Activated T-cell treated with anti-CD3 and anti-CD28 coated beads, Interleukin-2, amount 50 U/mL, for 48 hours (primary cell): ENCODE results near the gene CSK.

ENCODE experiments used
- DNase-seq, 2 experiments: peaks; one replicate each; pipeline ENCODE4 v3.0.0-alpha.2; 2020

Gene CSK

DNA sequence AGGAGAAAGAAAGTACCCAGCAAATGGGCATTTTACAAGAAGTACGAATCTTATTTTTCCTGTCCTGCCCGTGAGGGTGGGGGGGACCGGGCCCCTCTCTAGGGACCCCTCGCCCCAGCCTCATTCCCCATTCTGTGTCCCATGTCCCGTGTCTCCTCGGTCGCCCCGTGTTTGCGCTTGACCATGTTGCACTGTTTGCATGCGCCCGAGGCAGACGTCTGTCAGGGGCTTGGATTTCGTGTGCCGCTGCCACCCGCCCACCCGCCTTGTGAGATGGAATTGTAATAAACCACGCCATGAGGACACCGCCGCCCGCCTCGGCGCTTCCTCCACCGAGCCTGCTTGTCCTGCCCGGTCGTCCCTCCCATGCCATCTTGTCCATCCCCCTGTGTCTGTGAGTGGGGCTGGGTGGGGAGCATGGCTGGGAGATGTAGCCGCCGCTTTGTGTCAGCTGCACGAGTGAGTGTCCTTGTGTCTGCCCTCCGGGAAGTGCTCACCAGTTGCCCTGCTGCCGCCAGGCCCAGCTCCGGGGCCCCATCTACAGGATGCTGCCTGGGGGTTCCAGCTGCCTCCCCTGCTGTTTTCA, 21.1 kb downstream of the CSK start:
- DNase-seq, result no peak

DNA sequence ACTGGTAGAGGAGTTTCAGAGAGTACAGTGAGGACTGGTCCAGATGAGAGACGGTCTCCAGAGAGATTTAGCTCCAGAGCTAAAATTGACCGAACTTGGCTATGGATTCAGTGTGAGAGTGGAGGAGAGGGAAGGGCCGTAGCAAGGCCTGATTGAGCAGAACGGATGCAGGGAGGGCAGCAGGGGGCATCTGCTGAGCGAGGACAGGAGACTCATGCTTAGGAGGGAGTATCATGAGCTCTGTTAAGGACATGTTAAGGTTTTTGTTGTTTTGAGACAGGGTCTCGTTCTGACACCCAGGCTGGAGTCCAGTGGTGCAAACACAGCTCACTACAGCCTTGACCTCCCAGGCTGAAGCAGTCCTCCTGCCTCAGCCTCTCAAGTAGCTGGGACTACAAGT, 23.1 kb downstream of the CSK start:
- DNase-seq, result no peak

GRCh38 chr15:74807282-74807681, 25.4 kb downstream of the CSK start:
- no peak for DNase-seq

DNA sequence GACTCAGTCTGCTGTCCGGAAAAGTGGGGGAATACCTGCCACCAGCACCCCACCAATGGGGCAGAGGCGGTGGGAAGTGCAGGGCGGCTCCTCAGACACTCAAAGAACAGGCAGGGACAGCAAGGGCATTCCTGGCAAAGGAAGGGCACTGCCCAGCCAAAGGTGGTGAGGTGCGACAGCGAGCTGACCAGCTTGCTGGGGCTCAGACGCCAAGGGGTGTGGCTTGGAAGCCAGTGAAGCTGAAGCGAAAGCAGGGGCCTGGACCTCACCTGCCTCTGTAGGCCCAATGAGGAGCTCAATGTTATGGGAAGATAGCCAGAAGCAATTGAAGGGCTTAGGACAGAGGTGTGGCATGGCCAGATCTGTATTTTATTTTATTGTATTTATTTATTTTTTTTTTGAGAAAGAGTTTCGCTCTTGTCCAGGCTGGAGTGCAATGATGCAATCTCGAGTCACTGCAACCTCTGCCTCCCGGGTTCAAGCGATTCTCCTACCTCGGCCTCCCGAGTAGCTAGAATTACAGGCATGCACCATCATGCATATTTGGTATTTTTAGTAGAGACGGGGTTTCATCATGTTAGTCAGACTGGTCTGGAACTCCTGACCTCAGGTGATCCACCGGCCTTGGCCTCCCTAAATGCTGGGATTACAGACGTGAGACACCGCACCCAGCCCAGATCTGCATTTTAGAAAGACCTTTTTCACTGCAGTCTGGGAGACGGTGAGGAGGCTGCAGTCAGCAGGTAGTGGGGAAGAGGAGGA, 26.4 kb downstream of the CSK start:
- no peak for DNase-seq

DNA sequence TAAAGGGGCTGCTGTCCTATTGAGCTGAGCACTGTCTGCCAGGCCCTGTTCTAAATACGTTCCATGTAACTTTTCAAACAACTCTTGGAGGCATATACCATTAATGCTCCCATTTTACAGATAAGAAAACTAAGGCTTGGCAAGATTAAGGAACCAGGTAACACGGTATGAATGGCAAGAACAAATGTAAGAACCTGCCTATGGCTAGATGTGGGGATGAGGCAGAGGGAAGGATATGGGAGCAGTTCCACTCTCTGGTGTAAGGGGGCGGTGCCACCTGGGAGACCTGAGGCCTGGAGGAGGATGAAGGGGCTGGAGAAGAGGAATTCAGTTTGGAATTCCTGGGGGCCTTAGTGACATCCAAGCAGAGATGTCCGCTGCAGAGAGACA, 27.0 kb downstream of the CSK start:
- no peak for DNase-seq

GRCh38 chr15:74809242-74809641, 27.4 kb downstream of the CSK start:
- DNase-seq, result no peak

DNA sequence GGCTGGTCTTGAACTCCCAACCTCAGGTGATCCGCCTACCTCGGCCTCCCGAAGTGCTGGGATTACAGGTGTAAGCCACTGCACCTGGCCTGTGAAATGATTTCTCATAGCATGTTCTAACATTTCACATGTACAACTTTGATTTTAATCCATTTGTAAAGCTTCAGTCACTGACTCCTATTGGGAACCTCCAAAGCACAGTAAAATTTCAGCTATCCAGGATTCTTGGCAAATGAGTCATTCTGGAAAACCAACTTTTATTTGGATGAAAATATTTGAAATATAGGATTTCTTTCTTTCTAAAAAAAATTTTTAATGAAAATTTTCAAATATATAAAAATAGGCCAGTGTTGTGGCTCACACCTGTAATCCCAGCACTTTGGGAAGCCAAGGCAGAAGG, 28.1 kb downstream of the CSK start:
- no peak for DNase-seq

DNA sequence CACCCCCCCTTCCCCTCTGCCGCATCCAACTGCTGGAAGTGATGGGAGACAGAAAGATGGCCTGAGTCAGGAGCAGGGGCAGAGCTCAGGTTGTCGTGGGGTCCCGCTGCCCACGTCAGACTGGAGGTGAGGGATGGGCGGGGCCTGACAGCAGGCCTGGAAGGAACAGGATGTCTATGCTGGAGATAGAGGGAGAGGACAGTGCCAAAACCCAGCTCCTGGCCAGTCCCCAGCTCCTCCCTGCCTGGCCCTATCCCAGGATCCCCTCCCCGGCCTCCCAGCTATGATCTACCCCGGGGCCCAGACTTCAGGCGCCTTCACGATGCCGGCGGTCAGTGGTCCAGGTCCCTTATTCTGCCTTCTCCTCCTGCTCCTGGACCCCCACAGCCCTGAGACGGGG, 30.7 kb downstream of the CSK start, which contains the start of gene LMAN1L:
LMAN1L (plus strand) TSS at position 303 of the 400 bp plus-strand sequence; CDS start at position 323, 20 bp downstream.
- no peak for DNase-seq

GRCh38 chr15:74815121-74815934, 33.4 kb downstream of the CSK start:
- no peak for DNase-seq

- no peak for DNase-seq
Observed at GRCh38 chr15:74815961-74816360, 34.1 kb downstream of the CSK start.

- no peak for DNase-seq
Observed at GRCh38 chr15:74816624-74817369, 34.9 kb downstream of the CSK start.

DNA sequence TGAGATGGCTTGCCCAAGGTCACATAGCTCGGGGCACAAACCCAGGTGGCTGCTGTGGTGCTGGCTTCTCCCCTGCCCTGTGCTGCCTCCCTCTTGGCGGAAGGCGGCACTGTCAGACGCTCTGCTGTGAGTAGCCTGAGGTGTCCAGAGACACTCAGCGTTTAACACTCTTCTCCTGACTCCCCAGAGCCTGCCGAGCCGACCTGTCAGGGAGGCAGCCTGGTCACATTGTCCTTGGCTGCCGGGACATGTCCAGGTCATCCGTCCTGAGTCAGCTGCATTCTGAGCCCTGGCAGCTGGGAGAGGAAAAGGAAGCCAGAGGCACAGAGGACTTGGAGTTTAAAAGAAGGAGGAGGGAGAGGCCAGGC, 35.5 kb downstream of the CSK start:
- DNase-seq, result no peak

DNA sequence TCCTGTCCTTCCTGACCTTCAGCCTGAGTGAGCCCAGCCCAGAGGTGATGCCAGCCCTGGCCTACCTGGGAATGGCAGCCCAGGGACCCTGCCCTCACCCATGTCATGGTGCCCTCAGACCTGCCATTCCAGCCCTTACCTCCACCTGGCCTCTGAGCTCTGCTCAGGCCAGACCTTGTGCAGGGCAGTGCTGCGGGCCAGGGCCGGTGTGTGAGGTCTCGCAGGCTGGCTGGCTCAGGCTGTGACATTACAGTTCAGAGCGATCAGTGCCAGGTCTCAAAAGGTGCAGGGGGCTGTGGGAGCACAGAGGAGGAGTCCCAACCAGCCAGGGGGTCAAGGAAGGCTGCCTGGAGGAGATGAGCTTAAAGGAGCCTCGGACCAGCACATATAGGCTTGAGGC, 38.2 kb downstream of the CSK start:
- DNase-seq, result no peak

DNA sequence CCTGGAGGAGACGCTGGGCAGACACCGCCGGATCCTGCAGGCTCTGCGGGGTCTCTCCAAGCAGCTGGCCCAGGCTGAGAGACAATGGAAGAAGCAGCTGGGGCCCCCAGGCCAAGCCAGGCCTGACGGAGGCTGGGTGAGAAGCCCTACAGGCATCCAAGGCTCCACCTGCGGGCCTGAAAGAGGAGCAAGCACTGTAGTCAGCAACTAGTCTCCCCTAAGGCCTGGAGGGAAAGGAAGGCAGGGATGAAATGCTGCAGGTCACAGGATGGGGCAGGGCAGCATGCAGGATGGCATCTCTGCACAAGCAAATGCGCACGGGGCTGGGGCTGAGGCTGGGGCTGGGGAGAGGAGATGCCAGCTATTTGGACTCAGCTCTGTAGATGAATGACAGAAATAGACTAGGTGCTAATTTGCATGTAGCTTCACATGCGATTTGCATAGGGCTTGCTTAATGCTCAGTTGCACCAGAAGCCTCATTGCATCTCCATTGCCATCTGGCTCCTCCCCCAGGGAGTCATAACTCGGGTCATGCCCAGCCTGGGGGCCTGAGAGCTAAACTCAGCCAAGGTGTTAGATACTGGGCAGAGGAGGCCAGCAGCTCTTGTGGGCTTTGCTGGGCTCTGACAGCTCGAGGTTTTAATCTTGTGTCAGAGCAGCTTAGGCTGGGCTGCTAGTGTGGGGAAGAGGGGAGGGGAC, 39.4 kb downstream of the CSK start:
- no peak for DNase-seq

GRCh38 chr15:74821790-74822158, 39.9 kb downstream of the CSK start:
- DNase-seq, result no peak

DNA sequence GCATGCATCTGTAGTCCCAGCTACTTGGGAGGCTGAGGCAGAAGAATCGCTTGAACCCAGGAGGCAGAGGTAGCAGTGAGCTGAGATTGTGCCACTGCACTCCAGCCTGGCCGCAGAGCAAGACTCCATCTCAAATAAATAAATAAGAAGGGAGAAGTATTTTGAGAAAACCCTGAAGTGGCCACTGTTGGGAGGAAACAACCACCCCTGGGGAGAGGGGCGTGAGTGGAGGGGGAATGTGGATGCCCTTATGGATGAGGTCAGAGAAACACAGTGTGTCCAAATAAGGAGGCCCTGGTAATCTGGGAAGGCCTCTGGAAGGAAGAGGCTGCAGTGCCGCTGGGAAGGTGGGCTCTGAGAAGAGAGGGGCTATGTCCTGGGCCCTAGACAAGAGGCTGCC, 40.4 kb downstream of the CSK start:
- no peak for DNase-seq

DNA sequence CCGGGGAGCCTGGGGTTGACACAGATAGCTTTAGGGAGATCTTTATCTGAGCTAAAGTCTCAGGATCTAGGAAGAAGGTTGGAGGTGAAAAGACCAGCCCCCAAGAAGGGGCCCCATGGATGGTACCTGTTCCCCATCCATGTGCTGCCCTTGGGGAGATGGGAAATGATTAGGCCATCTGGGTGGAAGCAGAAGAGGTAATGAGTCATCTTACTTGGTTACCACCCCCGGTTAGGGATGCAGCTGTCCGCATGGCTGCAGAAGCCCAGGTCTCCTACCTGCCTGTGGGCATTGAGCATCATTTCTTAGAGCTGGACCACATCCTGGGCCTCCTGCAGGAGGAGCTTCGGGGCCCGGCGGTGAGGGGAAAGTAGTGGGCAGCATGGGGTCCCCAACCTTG, 41.4 kb downstream of the CSK start:
- DNase-seq, result no peak

- no peak for DNase-seq
Observed at GRCh38 chr15:74824976-74825375, 43.1 kb downstream of the CSK start.

- DNase-seq, result no peak
Observed at GRCh38 chr15:74825866-74826265, 44.0 kb downstream of the CSK start.

- DNase-seq, result peak; percentile 42 to 61
Observed at GRCh38 chr15:74826364-74826819, 44.5 kb downstream of the CSK start, which contains the start of gene CPLX3. Gene CPLX3, plus strand, starts transcription at chr15:74826627. Its CDS starts 77 bp downstream, at chr15:74826704.

- no peak for DNase-seq
Observed at GRCh38 chr15:74826921-74827320, 45.0 kb downstream of the CSK start.

DNA sequence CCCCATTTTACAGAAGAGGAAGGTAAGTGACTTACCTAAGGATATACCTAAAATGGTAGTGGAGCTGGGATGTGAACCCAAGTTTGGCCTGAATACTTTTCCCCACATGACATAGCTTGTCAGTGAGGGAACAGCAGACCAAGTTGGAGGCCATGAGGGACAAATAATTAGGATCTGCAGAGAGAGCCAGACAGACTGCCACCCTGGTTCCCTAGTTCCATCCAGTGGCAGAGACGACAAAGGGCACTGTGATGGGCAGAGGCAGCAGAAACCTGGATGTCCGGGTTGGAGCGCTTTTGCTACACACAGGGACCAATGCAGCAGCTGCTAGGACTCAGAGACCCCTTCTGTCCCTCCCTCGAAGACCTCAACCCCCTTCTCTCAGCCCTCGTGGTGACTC, 45.7 kb downstream of the CSK start:
- DNase-seq, result no peak
